GM12891 (cell line): ENCODE results near the gene ITFG1.
"Not testable (repeated sequence)": the region's sequence is repeated elsewhere in the genome, so short reads cannot be mapped to it uniquely, and the experiment has no call there.

Source experiments
- PAX5 ChIP-seq: IDR thresholded peaks from 2 replicates; pipeline ENCODE4 v1.6.1; 2011; ENCODE audit warnings: low read length, moderate library complexity, mild to moderate bottlenecking; ENCODE audit not compliant: insufficient read depth, severe bottlenecking
- POLR2A ChIP-seq: IDR thresholded peaks from 2 replicates; pipeline ENCODE4 v1.6.1; 2011; ENCODE audit warnings: low read depth, low read length, control low read depth

GRCh38 chr16:47440066-47440465, 20.8 kb downstream of the ITFG1 start:
- TF ChIP-seq POLR2A, PAX5: not testable (repeated sequence)
